Endothelial cell of umbilical vein (primary cell): ENCODE results near the gene SGPL1. TPM values are rescaled to one million over a fixed set of nuclear protein-coding genes. Genes with fewer than 3 reads are reported as not detected.

ENCODE experiments used
- BruUV-seq: library from RNA; stranded (reverse); fragments of 400-500 nt; replicated peaks from 2 replicates; lab custom pipeline; 2021; lab: Mats Ljungman, UMichigan
- CTCF ChIA-PET: fragments of 300-600, 350-600 bp; sonication (Branson Sonifier 250); formaldehyde crosslinking; loops from one replicate; lab custom pipeline; 2021; ENCODE audit warnings: antibody characterized with exemption, inconsistent platforms; lab: Charles Lee
- POLR2A ChIA-PET: fragments of 300-600, 350-600 bp; sonication (Branson Sonifier 250); formaldehyde crosslinking; loops from one replicate; lab custom pipeline; 2021; ENCODE audit warnings: antibody characterized with exemption, inconsistent platforms; lab: Charles Lee
- DNase-seq: peaks from one replicate; pipeline ENCODE4 v3.0.0-alpha.2; 2011; ENCODE audit warnings: low read depth, low spot score
- FAIRE-seq: peaks from 2 replicates; lab custom pipeline; 2011; peaks lifted over from hg19 to GRCh38; lab: Jason Lieb, UNC
- H2AFZ ChIP-seq: 2 replicates; pipeline ENCODE4 v1.6.0; 2012; ENCODE audit warnings: low read depth, low read length, control low read depth, inconsistent platforms
- H3K27ac ChIP-seq: 2 replicates; pipeline ENCODE4 v1.5.1; 2011; ENCODE audit warnings: low read depth, mild to moderate bottlenecking, control low read depth, low read length, moderate library complexity; ENCODE audit not compliant: insufficient read depth
- H3K27me3 ChIP-seq, 2 experiments: 2 replicates each; pipeline versions ENCODE4 v1.6.0 to v1.6.1; 2011; ENCODE audit warnings: low read length in 2 of 2, mixed read lengths in 1 of 2; ENCODE audit not compliant: control insufficient read depth in 2 of 2, insufficient read depth in 2 of 2
- H3K36me3 ChIP-seq, 2 experiments: 2 replicates in 1 of 2; 3 replicates in 1 of 2; pipeline ENCODE4 v1.5.1; 2011; ENCODE audit warnings: low read length in 2 of 2, mild to moderate bottlenecking in 1 of 2, moderate library complexity in 1 of 2; ENCODE audit not compliant: control insufficient read depth in 2 of 2, insufficient read depth in 2 of 2; ENCODE audit errors: extremely low read depth in 1 of 2
- H3K4me1 ChIP-seq: 3 replicates; pipeline ENCODE4 v1.5.1; 2011; ENCODE audit warnings: mild to moderate bottlenecking, low read length; ENCODE audit not compliant: control insufficient read depth, insufficient read depth; ENCODE audit errors: extremely low read depth
- H3K4me2 ChIP-seq: 2 replicates; pipeline ENCODE4 v1.6.1; 2011; ENCODE audit warnings: low read length, control low read depth, mixed read lengths; ENCODE audit not compliant: insufficient read depth
- H3K4me3 ChIP-seq, 3 experiments: fragments of 200-600 bp in 1 of 3; sonication (generic), shearing (Covaris generic) in 1 of 3; replicated peaks in 1 of 3; 2 replicates each; pipeline ENCODE4 v1.5.1; 2011 to 2016; ENCODE audit warnings: control low read depth in 3 of 3, low read length in 3 of 3, mild to moderate bottlenecking in 2 of 3, inconsistent platforms in 1 of 3, low read depth in 1 of 3, moderate library complexity in 1 of 3; ENCODE audit not compliant: insufficient read depth in 1 of 3
- H3K79me2 ChIP-seq: 2 replicates; pipeline ENCODE4 v1.6.0; 2012; ENCODE audit warnings: low read length, inconsistent platforms; ENCODE audit not compliant: control insufficient read depth, insufficient read depth
- H3K9ac ChIP-seq: replicated peaks from 2 replicates; pipeline ENCODE3; 2011; ENCODE audit warnings: low read length, control low read depth; ENCODE audit not compliant: insufficient read depth; ENCODE audit errors: extremely low read depth
- H3K9me1 ChIP-seq: replicated peaks from 3 replicates; pipeline ENCODE4 v1.6.0; 2011; ENCODE audit warnings: mild to moderate bottlenecking, low read length; ENCODE audit not compliant: control insufficient read depth, insufficient read depth; ENCODE audit errors: extremely low read depth
- H3K9me3 ChIP-seq: replicated peaks from 2 replicates; pipeline ENCODE4 v1.5.1; 2012; ENCODE audit warnings: low read length, inconsistent platforms; ENCODE audit not compliant: control insufficient read depth, insufficient read depth
- H4K20me1 ChIP-seq: replicated peaks from 2 replicates; pipeline ENCODE3; 2011; ENCODE audit warnings: mild to moderate bottlenecking, low read length; ENCODE audit not compliant: control insufficient read depth, insufficient read depth; ENCODE audit errors: extremely low read depth
- EZH2 ChIP-seq: IDR thresholded peaks from 2 replicates; pipeline ENCODE4 v1.6.1; 2012; ENCODE audit warnings: borderline replicate concordance, low read depth, mild to moderate bottlenecking, moderate library complexity, low read length, inconsistent platforms; ENCODE audit not compliant: severe bottlenecking
- FOS ChIP-seq: IDR thresholded peaks from 2 replicates; pipeline ENCODE4 v1.6.1; 2011; ENCODE audit warnings: mild to moderate bottlenecking, low read length, moderate library complexity, borderline replicate concordance; ENCODE audit not compliant: insufficient read depth
- GATA2 ChIP-seq: IDR thresholded peaks from 2 replicates; pipeline ENCODE4 v1.7.0; 2011; ENCODE audit warnings: low read depth, mild to moderate bottlenecking, moderate library complexity, mixed read lengths, low read length; ENCODE audit not compliant: insufficient read length, insufficient read depth
- JUN ChIP-seq: IDR thresholded peaks from 2 replicates; pipeline ENCODE4 v1.6.1; 2011; ENCODE audit warnings: borderline replicate concordance, low read depth; ENCODE audit not compliant: insufficient read length, insufficient read depth
- MYC ChIP-seq: IDR thresholded peaks from one replicate; pipeline ENCODE4 v1.6.1; 2011; ENCODE audit warnings: mild to moderate bottlenecking, low read depth, low read length
- POLR2A ChIP-seq: IDR thresholded peaks from 2 replicates; pipeline ENCODE4 v1.6.1; 2012; ENCODE audit warnings: low read depth, mild to moderate bottlenecking, control low read depth, low read length
- POLR2AphosphoS5 ChIP-seq: IDR thresholded peaks from 2 replicates; pipeline ENCODE4 v1.6.1; 2012; ENCODE audit warnings: low read depth, mild to moderate bottlenecking, control low read depth, low read length, moderate library complexity; ENCODE audit not compliant: insufficient read depth
- dilution Hi-C: fragments of 300-500 bp; cut with MboI; formaldehyde crosslinking; loops from one replicate; pipeline ENCODE4 v1.15.0; 2019; ENCODE audit warnings: low sequenced_read_pairs; ENCODE audit not compliant: extremely low pct_ligation_motif_present
- intact Hi-C: fragments of 100-400 bp; cut with micrococcal nuclease; formaldehyde crosslinking; loops from one replicate; pipeline ENCODE4 v1.10.0; 2022
- polyA plus RNA-seq, 4 experiments: library from polyadenylated mRNA; depleted of rRNA in 3 of 4; stranded (reverse) in 3 of 4; unstranded in 1 of 4; fragments of >200 nt; gene quantifications; 2 replicates each; pipeline versions ENCODE4 v1.2.1 to v1.2.3, GENCODE V29; 2011 to 2012; ENCODE audit warnings: missing spikeins in 1 of 4
- total RNA-seq: library from RNA; stranded (reverse); gene quantifications from 2 replicates; pipeline ENCODE4 v1.2.3, GENCODE V29; 2021
- TF ChIP-seq, protein P1 (sequence below), 2 donors: IDR thresholded peaks; 1 replicate in 1 of 2; 2 replicates in 1 of 2; pipeline ENCODE4 v1.5.1; 2011; ENCODE audit warnings: low read length in 2 of 2, mild to moderate bottlenecking in 2 of 2, moderate library complexity in 2 of 2, control low read depth in 1 of 2, inconsistent platforms in 1 of 2, low read depth in 1 of 2; ENCODE audit not compliant: insufficient read depth in 1 of 2; ENCODE audit errors: extremely low read depth in 1 of 2
- TF ChIP-seq, protein P2 (sequence below): IDR thresholded peaks from 2 replicates; pipeline ENCODE4 v1.6.1; 2011; ENCODE audit not compliant: insufficient read depth, insufficient read length

SGPL1 gene
- total and polyA plus RNA-seq, 2 donors (not counting 3 experiments of a cell fraction or from before 2014, with no cell fraction given), result 11.4 to 25.2 TPM

GRCh38 chr10:70807556-70807955 lies 8.2 kb upstream of the SGPL1 start:
- H3K27me3 ChIP-seq, result peaks cover 14 to 28% of the 10 kb centered on the region in 2 experiments
- no peak for DNase-seq
- H4K20me1 ChIP-seq, result no peaks in the 10 kb centered on the region
- no peaks in the 10 kb centered on the region for H3K9me3 ChIP-seq
- H3K4me1 ChIP-seq, result no peaks in the 10 kb centered on the region
- POLR2A ChIA-PET, result no interaction called here
- BruUV-seq, result no TSS peak
- H3K27ac ChIP-seq, result no peak overlapping the region
- dilution Hi-C loops, result no loop called here
- TF ChIP-seq JUN (no peak), POLR2AphosphoS5 (no peak), MYC (no peak), EZH2 (no peak), POLR2A (no peak), FOS (no peak), GATA2 (no peak)
- TF ChIP-seq, protein P1, sequence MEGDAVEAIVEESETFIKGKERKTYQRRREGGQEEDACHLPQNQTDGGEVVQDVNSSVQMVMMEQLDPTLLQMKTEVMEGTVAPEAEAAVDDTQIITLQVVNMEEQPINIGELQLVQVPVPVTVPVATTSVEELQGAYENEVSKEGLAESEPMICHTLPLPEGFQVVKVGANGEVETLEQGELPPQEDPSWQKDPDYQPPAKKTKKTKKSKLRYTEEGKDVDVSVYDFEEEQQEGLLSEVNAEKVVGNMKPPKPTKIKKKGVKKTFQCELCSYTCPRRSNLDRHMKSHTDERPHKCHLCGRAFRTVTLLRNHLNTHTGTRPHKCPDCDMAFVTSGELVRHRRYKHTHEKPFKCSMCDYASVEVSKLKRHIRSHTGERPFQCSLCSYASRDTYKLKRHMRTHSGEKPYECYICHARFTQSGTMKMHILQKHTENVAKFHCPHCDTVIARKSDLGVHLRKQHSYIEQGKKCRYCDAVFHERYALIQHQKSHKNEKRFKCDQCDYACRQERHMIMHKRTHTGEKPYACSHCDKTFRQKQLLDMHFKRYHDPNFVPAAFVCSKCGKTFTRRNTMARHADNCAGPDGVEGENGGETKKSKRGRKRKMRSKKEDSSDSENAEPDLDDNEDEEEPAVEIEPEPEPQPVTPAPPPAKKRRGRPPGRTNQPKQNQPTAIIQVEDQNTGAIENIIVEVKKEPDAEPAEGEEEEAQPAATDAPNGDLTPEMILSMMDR (IDR thresholded peaks at IDR 0.05; ENCODE audit: extremely low read depth in 1 of 2, insufficient read depth in 1 of 2, low read depth in 1 of 2, low read length in 2 of 2), result no peak
- TF ChIP-seq, protein P2, sequence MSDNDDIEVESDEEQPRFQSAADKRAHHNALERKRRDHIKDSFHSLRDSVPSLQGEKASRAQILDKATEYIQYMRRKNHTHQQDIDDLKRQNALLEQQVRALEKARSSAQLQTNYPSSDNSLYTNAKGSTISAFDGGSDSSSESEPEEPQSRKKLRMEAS, result no peak
- no peak overlapping the region for H2AFZ ChIP-seq
- no peak overlapping the region for H3K4me2 ChIP-seq
- no peaks in the 10 kb centered on the region for H3K9me1 ChIP-seq
- no peaks in the 10 kb centered on the region for H3K36me3 ChIP-seq
- no peak overlapping the region for H3K4me3 ChIP-seq
- intact Hi-C loops, result no loop called here
- no peaks in the 10 kb centered on the region for H3K79me2 ChIP-seq
- H3K9ac ChIP-seq, result no peak overlapping the region
- no peak for FAIRE-seq
- CTCF ChIA-PET, result interaction anchor here (1.0 kb wide), 1 partner anchor 95 kb away, joined by 3 read pairs; no protein-coding TSS in a partner anchor
